Upper lobe of left lung (tissue), 4 donors: Measurements from ENCODE around the gene ARMS2.

ENCODE experiments used
- POLR2A ChIP-seq, 4 donors: fragments of 450-650 bp; IDR thresholded peaks; one replicate each; pipeline ENCODE4 v1.5.1; 2016 to 2017; ENCODE audit warnings: antibody characterized with exemption in 4 of 4, mild to moderate bottlenecking in 2 of 4
- TF ChIP-seq, protein P1 (sequence below), 6 experiments: fragments of 450-650 bp in 4 of 6; fragments of 200-600 bp in 2 of 6; sonication (generic) in 2 of 6; IDR thresholded peaks; one replicate each; pipeline ENCODE4 v1.5.1; 2016 to 2019; ENCODE audit warnings: antibody characterized with exemption in 6 of 6

GRCh38 chr10:122494173-122494820 lies 39.8 kb downstream of the ARMS2 start:
- TF ChIP-seq, protein P1, sequence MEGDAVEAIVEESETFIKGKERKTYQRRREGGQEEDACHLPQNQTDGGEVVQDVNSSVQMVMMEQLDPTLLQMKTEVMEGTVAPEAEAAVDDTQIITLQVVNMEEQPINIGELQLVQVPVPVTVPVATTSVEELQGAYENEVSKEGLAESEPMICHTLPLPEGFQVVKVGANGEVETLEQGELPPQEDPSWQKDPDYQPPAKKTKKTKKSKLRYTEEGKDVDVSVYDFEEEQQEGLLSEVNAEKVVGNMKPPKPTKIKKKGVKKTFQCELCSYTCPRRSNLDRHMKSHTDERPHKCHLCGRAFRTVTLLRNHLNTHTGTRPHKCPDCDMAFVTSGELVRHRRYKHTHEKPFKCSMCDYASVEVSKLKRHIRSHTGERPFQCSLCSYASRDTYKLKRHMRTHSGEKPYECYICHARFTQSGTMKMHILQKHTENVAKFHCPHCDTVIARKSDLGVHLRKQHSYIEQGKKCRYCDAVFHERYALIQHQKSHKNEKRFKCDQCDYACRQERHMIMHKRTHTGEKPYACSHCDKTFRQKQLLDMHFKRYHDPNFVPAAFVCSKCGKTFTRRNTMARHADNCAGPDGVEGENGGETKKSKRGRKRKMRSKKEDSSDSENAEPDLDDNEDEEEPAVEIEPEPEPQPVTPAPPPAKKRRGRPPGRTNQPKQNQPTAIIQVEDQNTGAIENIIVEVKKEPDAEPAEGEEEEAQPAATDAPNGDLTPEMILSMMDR (IDR thresholded peaks at IDR 0.05): no peak
- no peak for TF ChIP-seq POLR2A (IDR thresholded peaks at IDR 0.05)
